Liver (tissue), 9 donors: Measurements from ENCODE around the gene SLC16A8. TPM values are rescaled to one million over a fixed set of nuclear protein-coding genes. Genes with fewer than 3 reads are reported as not detected.

Source experiments
- DNase-seq: peaks from one replicate; pipeline ENCODE4 v3.0.0-alpha.2; 2017; ENCODE audit warnings: low spot score
- H3K27ac ChIP-seq, 2 donors: one replicate each; pipeline ENCODE4 v1.7.0; 2013; ENCODE audit warnings: inconsistent platforms in 2 of 2, low read length in 2 of 2, control low read depth in 1 of 2, low read depth in 1 of 2, mild to moderate bottlenecking in 1 of 2
- H3K27me3 ChIP-seq, 4 donors: one replicate each; pipeline versions ENCODE4 v1.6.1 to v1.7.0; 2013; ENCODE audit warnings: low read length in 3 of 4, inconsistent platforms in 1 of 4, mild to moderate bottlenecking in 1 of 4, moderate library complexity in 1 of 4; ENCODE audit not compliant: control insufficient read depth in 4 of 4, insufficient read depth in 4 of 4
- H3K36me3 ChIP-seq, 4 donors: one replicate each; pipeline versions ENCODE4 v1.6.1 to v1.7.0; 2013; ENCODE audit warnings: low read length in 3 of 4, mild to moderate bottlenecking in 3 of 4, low read depth in 1 of 4, moderate library complexity in 1 of 4; ENCODE audit not compliant: control insufficient read depth in 4 of 4, insufficient read depth in 3 of 4
- H3K4me1 ChIP-seq, 4 donors: one replicate each; pipeline versions ENCODE4 v1.6.1 to v1.7.0; 2013; ENCODE audit warnings: low read length in 3 of 4, mild to moderate bottlenecking in 3 of 4, moderate library complexity in 1 of 4; ENCODE audit not compliant: control insufficient read depth in 4 of 4, insufficient read depth in 4 of 4
- H3K4me3 ChIP-seq, 3 donors: one replicate each; pipeline versions ENCODE4 v1.6.1 to v1.7.0; 2013; ENCODE audit warnings: low read length in 3 of 3, control low read depth in 1 of 3, low read depth in 1 of 3, mild to moderate bottlenecking in 1 of 3
- H3K9ac ChIP-seq, 2 donors: one replicate each; pipeline ENCODE4 v1.7.0; 2013; ENCODE audit warnings: low read length in 2 of 2, mild to moderate bottlenecking in 2 of 2, moderate library complexity in 2 of 2, control low read depth in 1 of 2, low read depth in 1 of 2
- H3K9me3 ChIP-seq, 4 donors: one replicate each; pipeline versions ENCODE4 v1.6.1 to v1.7.0; 2013; ENCODE audit warnings: low read length in 3 of 4; ENCODE audit not compliant: control insufficient read depth in 4 of 4
- ATF3 ChIP-seq: IDR thresholded peaks from 2 replicates; pipeline ENCODE4 v1.6.1; 2016; ENCODE audit warnings: antibody characterized with exemption
- EGR1 ChIP-seq, 2 donors: IDR thresholded peaks; 2 replicates each; pipeline ENCODE4 v1.6.1; 2016 to 2018; ENCODE audit warnings: antibody characterized with exemption in 2 of 2, low read depth in 2 of 2
- FOXA1 ChIP-seq: IDR thresholded peaks from 2 replicates; pipeline ENCODE4 v1.6.1; 2016; ENCODE audit warnings: antibody characterized with exemption
- FOXA2 ChIP-seq: IDR thresholded peaks from 2 replicates; pipeline ENCODE4 v1.6.1; 2016; ENCODE audit warnings: antibody characterized with exemption
- GABPA ChIP-seq, 2 donors: IDR thresholded peaks in 1 of 2; conservative IDR thresholded peaks in 1 of 2; 2 replicates each; pipeline ENCODE4 v1.6.1; 2016; ENCODE audit warnings: antibody characterized with exemption in 2 of 2, mild to moderate bottlenecking in 1 of 2, moderate library complexity in 1 of 2
- HNF4A ChIP-seq, 2 donors: conservative IDR thresholded peaks; 2 replicates each; pipeline ENCODE4 v1.6.1; 2016; ENCODE audit warnings: antibody characterized with exemption in 2 of 2, mild to moderate bottlenecking in 2 of 2
- HNF4G ChIP-seq: IDR thresholded peaks from 2 replicates; pipeline ENCODE4 v1.6.1; 2016; ENCODE audit warnings: antibody characterized with exemption
- JUND ChIP-seq, 2 donors: IDR thresholded peaks; 2 replicates each; pipeline ENCODE4 v1.6.1; 2016; ENCODE audit warnings: antibody characterized with exemption in 2 of 2
- NR2F2 ChIP-seq: IDR thresholded peaks from 2 replicates; pipeline ENCODE4 v1.6.1; 2016; ENCODE audit warnings: antibody characterized with exemption
- RAD21 ChIP-seq, 2 donors: IDR thresholded peaks; 2 replicates each; pipeline ENCODE4 v1.6.1; 2016; ENCODE audit warnings: antibody characterized with exemption in 2 of 2, mild to moderate bottlenecking in 2 of 2
- REST ChIP-seq: IDR thresholded peaks from 2 replicates; pipeline ENCODE4 v1.6.1; 2016; ENCODE audit warnings: antibody characterized with exemption, mild to moderate bottlenecking
- RXRA ChIP-seq, 2 donors: IDR thresholded peaks; 2 replicates each; pipeline ENCODE4 v1.6.1; 2017 to 2018; ENCODE audit warnings: antibody characterized with exemption in 2 of 2, mild to moderate bottlenecking in 1 of 2
- SP1 ChIP-seq: IDR thresholded peaks from 2 replicates; pipeline ENCODE4 v1.6.1; 2018; ENCODE audit warnings: antibody characterized with exemption, mild to moderate bottlenecking
- TAF1 ChIP-seq: conservative IDR thresholded peaks from 2 replicates; pipeline ENCODE4 v1.6.1; 2016; ENCODE audit warnings: antibody characterized with exemption, mild to moderate bottlenecking
- YY1 ChIP-seq: IDR thresholded peaks from 2 replicates; pipeline ENCODE4 v1.6.1; 2016; ENCODE audit warnings: antibody characterized with exemption, mild to moderate bottlenecking
- WGBS: extraction: QIAGEN DNeasy Blood & Tissue Kit; methylation state at CpG from one replicate; pipeline ENCODE4 v1.1.7; 2013; 5-methylcytosine and 5-hydroxymethylcytosine counted together
- polyA plus RNA-seq, 2 donors: library from polyadenylated mRNA; stranded (reverse) in 1 of 2; unstranded in 1 of 2; fragments of 200-250 nt in 1 of 2; fragments of >200 nt in 1 of 2; fragmentation: Nextera tagmentation in 1 of 2; extraction: Ambion mirVana in 1 of 2; gene quantifications; one replicate each; pipeline versions ENCODE4 v1.2.1 to v1.2.3, GENCODE V29; 2013 to 2015
- total RNA-seq, 2 donors: library from RNA; depleted of rRNA; stranded (reverse); fragments of >200 nt; gene quantifications; one replicate each; pipeline ENCODE4 v1.2.3, GENCODE V29; 2014
- TF ChIP-seq, protein P1 (sequence below): IDR thresholded peaks from 2 replicates; pipeline ENCODE4 v1.6.1; 2016; ENCODE audit warnings: antibody characterized with exemption
- TF ChIP-seq, protein P2 (sequence below): fragments of 150-350 bp; IDR thresholded peaks from 2 replicates; pipeline ENCODE4 v1.5.1; 2017; ENCODE audit warnings: improper control_type of control experiment, low read depth, low read length; ENCODE audit not compliant: missing input control
- donor health status: healthy.
- donor health status: healthy.
- donor health status: healthy.
- donor health status: healthy.
- donor health status: healthy.

SLC16A8 gene
- total and polyA plus RNA-seq, 4 donors = 0.10 TPM; not detected in 3

GRCh38 chr22:38110863-38111852 lies 27.2 kb upstream of the SLC16A8 start:
- Histone ChIP-seq H3K9ac (no peak overlapping the region), H3K36me3 (no peaks in the 10 kb centered on the region), H3K9me3 (no peaks in the 10 kb centered on the region), H3K27me3 (no peaks in the 10 kb centered on the region), H3K27ac (no peak overlapping the region), H3K4me3 (no peak overlapping the region), H3K4me1 (peaks cover 11 to 25% (median 19%) of the 10 kb centered on the region in 4 donors)
- WGBS = 81% methylated on average over 30 of the region's 30 CpGs
- DNase-seq = no peak
- TF ChIP-seq HNF4A (conservative IDR thresholded peaks at IDR 0.05) (no peak), SP1 (no peak), FOXA1 (no peak), ATF3 (no peak), JUND (IDR thresholded peaks at IDR 0.05) (no peak), GABPA (IDR thresholded peaks at IDR 0.05 in 1 of 2, conservative IDR thresholded peaks at IDR 0.05 in 1 of 2) (no peak), RAD21 (IDR thresholded peaks at IDR 0.05) (no peak), FOXA2 (no peak), RXRA (IDR thresholded peaks at IDR 0.05) (no peak), YY1 (no peak)
- TF ChIP-seq, protein P1, sequence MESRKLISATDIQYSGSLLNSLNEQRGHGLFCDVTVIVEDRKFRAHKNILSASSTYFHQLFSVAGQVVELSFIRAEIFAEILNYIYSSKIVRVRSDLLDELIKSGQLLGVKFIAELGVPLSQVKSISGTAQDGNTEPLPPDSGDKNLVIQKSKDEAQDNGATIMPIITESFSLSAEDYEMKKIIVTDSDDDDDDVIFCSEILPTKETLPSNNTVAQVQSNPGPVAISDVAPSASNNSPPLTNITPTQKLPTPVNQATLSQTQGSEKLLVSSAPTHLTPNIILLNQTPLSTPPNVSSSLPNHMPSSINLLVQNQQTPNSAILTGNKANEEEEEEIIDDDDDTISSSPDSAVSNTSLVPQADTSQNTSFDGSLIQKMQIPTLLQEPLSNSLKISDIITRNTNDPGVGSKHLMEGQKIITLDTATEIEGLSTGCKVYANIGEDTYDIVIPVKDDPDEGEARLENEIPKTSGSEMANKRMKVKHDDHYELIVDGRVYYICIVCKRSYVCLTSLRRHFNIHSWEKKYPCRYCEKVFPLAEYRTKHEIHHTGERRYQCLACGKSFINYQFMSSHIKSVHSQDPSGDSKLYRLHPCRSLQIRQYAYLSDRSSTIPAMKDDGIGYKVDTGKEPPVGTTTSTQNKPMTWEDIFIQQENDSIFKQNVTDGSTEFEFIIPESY = no peak

- DNase-seq = no peak
- no peaks in the 10 kb centered on the region for H3K9me3 ChIP-seq
- H3K27me3 ChIP-seq = no peaks in the 10 kb centered on the region
- no peak within 1 kb of the TSS for H3K9ac ChIP-seq
- 80% methylated on average over 19 of the region's 19 CpGs for WGBS
- H3K27ac ChIP-seq = no peak within 1 kb of the TSS
- no peaks in the 10 kb centered on the region for H3K36me3 ChIP-seq
- no peak within 1 kb of the TSS for H3K4me3 ChIP-seq
- peaks cover 11 to 25% (median 19%) of the 10 kb centered on the region in 4 donors for H3K4me1 ChIP-seq
- TF ChIP-seq RXRA (IDR thresholded peaks at IDR 0.05) (no peak), GABPA (IDR thresholded peaks at IDR 0.05 in 1 of 2, conservative IDR thresholded peaks at IDR 0.05 in 1 of 2) (no peak), HNF4G (no peak), FOXA1 (no peak), REST (no peak), RAD21 (IDR thresholded peaks at IDR 0.05) (no peak), NR2F2 (no peak), SP1 (no peak), HNF4A (conservative IDR thresholded peaks at IDR 0.05) (no peak), EGR1 (IDR thresholded peaks at IDR 0.05; ENCODE audit: low read depth in 2 of 2) (no peak), JUND (IDR thresholded peaks at IDR 0.05) (no peak), TAF1 (no peak)
- TF ChIP-seq, protein P1 = no peak
- TF ChIP-seq, protein P2, sequence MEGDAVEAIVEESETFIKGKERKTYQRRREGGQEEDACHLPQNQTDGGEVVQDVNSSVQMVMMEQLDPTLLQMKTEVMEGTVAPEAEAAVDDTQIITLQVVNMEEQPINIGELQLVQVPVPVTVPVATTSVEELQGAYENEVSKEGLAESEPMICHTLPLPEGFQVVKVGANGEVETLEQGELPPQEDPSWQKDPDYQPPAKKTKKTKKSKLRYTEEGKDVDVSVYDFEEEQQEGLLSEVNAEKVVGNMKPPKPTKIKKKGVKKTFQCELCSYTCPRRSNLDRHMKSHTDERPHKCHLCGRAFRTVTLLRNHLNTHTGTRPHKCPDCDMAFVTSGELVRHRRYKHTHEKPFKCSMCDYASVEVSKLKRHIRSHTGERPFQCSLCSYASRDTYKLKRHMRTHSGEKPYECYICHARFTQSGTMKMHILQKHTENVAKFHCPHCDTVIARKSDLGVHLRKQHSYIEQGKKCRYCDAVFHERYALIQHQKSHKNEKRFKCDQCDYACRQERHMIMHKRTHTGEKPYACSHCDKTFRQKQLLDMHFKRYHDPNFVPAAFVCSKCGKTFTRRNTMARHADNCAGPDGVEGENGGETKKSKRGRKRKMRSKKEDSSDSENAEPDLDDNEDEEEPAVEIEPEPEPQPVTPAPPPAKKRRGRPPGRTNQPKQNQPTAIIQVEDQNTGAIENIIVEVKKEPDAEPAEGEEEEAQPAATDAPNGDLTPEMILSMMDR = no peak
Observed at GRCh38 chr22:38110008-38110862, 26.3 kb upstream of the SLC16A8 start, which contains the start of gene BAIAP2L2. Gene BAIAP2L2 (minus strand): TSS chr22:38110684. CDS start chr22:38110525, 159 bp downstream.
